ENCODE measurements around the gene COPS4. TPM values are rescaled to one million over a fixed set of nuclear protein-coding genes. Genes with fewer than 3 reads are reported as not detected.
"Not testable (repeated sequence)": the region's sequence is repeated elsewhere in the genome, so short reads cannot be mapped to it uniquely, and the experiment has no call there.

The COPS4 gene
- total RNA-seq, 1 experiment from 2014 or later, result 28.6 TPM

- TF ChIP-seq YY1 (IDR thresholded peaks at IDR 0.05; ENCODE audit: extremely low read depth, insufficient replicate concordance, low read depth, low read length), result no peak
- no peak for TF ChIP-seq JUND (IDR thresholded peaks at IDR 0.05)
- TF ChIP-seq CEBPB (IDR thresholded peaks at IDR 0.05; ENCODE audit: low read depth), result no peak
- TF ChIP-seq ZBTB33 (IDR thresholded peaks at IDR 0.05; ENCODE audit: extremely low read depth, insufficient replicate concordance, low read length), result no peak
These were observed 32.7 kb upstream of the COPS4 start (continued) for GRCh38 chr4:83002329-83002728.

GRCh38 chr4:83003044-83003791, 31.8 kb upstream of the COPS4 start:
- H3K27me3 ChIP-seq (ENCODE audit: insufficient read depth, low read length); H3K27ac ChIP-seq (ENCODE audit: low read depth, low read length); CTCF ChIA-PET; H3K4me1 ChIP-seq (ENCODE audit: control insufficient read depth in 1 of 2, insufficient read depth in 2 of 2, low read length in 2 of 2); H3K9ac ChIP-seq (ENCODE audit: low read length); H3K9me2 ChIP-seq (ENCODE audit: insufficient read depth); H3K9me3 ChIP-seq (ENCODE audit: control insufficient read depth in 1 of 2, insufficient read depth in 1 of 2, low read depth in 1 of 2, low read length in 2 of 2); RAD21 ChIA-PET (ENCODE audit: low non-redundant PET in 1 of 2, low total read pairs in 2 of 2, uncharacterized antibody in 2 of 2, unreplicated experiment in 2 of 2); intact Hi-C loops (cut with micrococcal nuclease); H3K4me2 ChIP-seq (ENCODE audit: low read length); ATAC-seq; H3K4me3 ChIP-seq (replicated peaks in 1 of 2; ENCODE audit: low read depth in 1 of 2, low read length in 2 of 2); H4K20me1 ChIP-seq (ENCODE audit: insufficient read depth); BruUV-seq (replicated peaks); H2AFZ ChIP-seq (ENCODE audit: low read depth, low read length, poor library complexity, severe bottlenecking); DNase-seq (ENCODE audit: low read depth, low spot score); POLR2A ChIA-PET; H3K36me3 ChIP-seq (ENCODE audit: control insufficient read depth in 1 of 2, insufficient read depth in 2 of 2, low read length in 2 of 2): not testable (repeated sequence)
- peaks cover 91% of the 10 kb centered on the region for H3K79me2 ChIP-seq (ENCODE audit: insufficient read depth, low read length)
